ENCODE measurements around the gene CAMKV. TPM values are rescaled to one million over a fixed set of nuclear protein-coding genes. Genes with fewer than 3 reads are reported as not detected.
A peak's percentile ranks its signal among the peaks of the same experiment; 100 is the strongest.
"Not testable (repeated sequence)": the region's sequence is repeated elsewhere in the genome, so short reads cannot be mapped to it uniquely, and the experiment has no call there.

The CAMKV gene
- total and polyA plus RNA-seq, 8 donors: 0.19 to 0.42 (median 0.22) TPM; not detected in 5

DNA sequence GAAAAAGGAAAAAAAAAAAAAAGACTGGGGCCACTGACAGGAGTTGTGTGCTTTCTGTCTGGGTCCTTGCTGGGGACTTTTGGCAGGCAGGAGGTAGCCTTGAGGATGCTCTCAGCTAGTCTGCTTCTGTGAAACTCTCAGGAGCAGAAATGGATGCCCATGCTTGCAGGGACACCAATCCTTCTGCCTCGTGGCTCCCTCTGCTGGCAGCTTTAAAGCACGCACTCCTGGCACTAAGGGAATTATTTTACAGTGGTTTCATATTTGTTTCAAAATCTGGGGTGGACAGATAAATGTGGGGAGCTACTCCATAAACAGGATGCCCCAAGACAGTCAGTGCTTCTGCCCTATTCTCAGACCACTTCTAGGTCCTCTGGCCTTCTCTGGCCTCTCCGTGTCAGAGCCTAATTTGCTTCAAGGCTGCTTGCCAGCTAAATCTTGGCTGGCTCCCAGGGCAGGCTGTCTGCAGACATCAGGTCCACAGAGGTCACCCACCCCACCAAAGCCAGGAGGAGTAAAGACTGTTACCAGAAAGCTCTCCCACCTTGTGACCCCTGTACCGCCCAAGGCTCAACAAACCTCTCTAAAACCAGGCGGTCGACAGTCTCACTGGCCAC lies 30.4 kb downstream of the CAMKV start:
- Histone ChIP-seq H3K9me3 (no peaks in the 10 kb centered on the region), H3K27me3 (no peaks in the 10 kb centered on the region), H3K36me3 (no peaks in the 10 kb centered on the region), H3K4me3 (no peak overlapping the region), H3K4me1 (no peaks in the 10 kb centered on the region), H3K27ac (no peak overlapping the region)
- FAIRE-seq (no peak), DNase-seq (peak; percentile 59 to 87 (median 76)), ATAC-seq (peak; percentile 84 to 98 (median 95))
- TF ChIP-seq, protein P1, sequence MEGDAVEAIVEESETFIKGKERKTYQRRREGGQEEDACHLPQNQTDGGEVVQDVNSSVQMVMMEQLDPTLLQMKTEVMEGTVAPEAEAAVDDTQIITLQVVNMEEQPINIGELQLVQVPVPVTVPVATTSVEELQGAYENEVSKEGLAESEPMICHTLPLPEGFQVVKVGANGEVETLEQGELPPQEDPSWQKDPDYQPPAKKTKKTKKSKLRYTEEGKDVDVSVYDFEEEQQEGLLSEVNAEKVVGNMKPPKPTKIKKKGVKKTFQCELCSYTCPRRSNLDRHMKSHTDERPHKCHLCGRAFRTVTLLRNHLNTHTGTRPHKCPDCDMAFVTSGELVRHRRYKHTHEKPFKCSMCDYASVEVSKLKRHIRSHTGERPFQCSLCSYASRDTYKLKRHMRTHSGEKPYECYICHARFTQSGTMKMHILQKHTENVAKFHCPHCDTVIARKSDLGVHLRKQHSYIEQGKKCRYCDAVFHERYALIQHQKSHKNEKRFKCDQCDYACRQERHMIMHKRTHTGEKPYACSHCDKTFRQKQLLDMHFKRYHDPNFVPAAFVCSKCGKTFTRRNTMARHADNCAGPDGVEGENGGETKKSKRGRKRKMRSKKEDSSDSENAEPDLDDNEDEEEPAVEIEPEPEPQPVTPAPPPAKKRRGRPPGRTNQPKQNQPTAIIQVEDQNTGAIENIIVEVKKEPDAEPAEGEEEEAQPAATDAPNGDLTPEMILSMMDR (IDR thresholded peaks at IDR 0.05): peak; percentile 69 to 79 (median 76)
- WGBS, 2 donors: 41 to 45% methylated on average over 6 of the region's 6 CpGs
- intact Hi-C loops (cut with DNase I): loop anchor here in 1 of 3 donors (5.0 kb wide), 1 partner anchor 37 kb away; the partner anchor contains the start of gene INKA1

DNA sequence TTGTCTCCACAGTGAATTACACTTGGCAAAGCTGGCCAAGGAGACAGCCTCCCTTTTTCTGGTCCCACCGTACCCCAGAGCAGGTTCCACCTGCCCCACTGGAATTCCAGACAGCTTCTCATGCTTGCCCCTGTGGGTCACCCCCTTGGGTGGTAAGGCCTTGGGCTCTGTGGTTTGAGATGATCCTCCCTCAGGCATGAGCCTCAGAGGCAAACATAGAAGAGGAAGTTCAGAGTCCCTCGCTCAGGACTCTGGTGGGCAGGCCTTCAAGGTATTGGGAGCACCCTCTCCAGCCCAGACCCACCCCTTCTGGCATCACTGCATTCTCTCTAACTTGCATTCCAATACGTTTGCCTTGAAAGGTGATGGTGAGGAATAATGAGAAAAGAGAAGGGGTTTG lies 38.4 kb downstream of the CAMKV start:
- H3K9me3 ChIP-seq: no peaks in the 10 kb centered on the region
- no peaks in the 10 kb centered on the region for H3K27me3 ChIP-seq
- FAIRE-seq: no peak
- no peak overlapping the region for H3K4me3 ChIP-seq
- intact Hi-C loops (cut with DNase I): no loop called here
- ATAC-seq: no peak
- no peaks in the 10 kb centered on the region for H3K36me3 ChIP-seq
- WGBS, 2 donors: 79 to 85% methylated on average over 3 of the region's 3 CpGs
- TF ChIP-seq, protein P1 (IDR thresholded peaks at IDR 0.05): no peak
- no peak overlapping the region for H3K27ac ChIP-seq
- no peak for DNase-seq
- H3K4me1 ChIP-seq: no peaks in the 10 kb centered on the region

- intact Hi-C loops (cut with DNase I): no loop called here
- TF ChIP-seq, protein P1 (IDR thresholded peaks at IDR 0.05): no peak
- Histone ChIP-seq H3K36me3 (no peaks in the 10 kb centered on the region), H3K4me3 (no peak overlapping the region), H3K27me3 (no peaks in the 10 kb centered on the region), H3K9me3 (no peaks in the 10 kb centered on the region), H3K4me1 (no peaks in the 10 kb centered on the region), H3K27ac (no peak overlapping the region)
- ATAC-seq (no peak), DNase-seq (no peak), FAIRE-seq (no peak)
- WGBS, 2 donors: 73 to 83% methylated on average over 6 of the region's 6 CpGs
Measured at GRCh38 chr3:49826016-49826415, 43.7 kb downstream of the CAMKV start.

DNA sequence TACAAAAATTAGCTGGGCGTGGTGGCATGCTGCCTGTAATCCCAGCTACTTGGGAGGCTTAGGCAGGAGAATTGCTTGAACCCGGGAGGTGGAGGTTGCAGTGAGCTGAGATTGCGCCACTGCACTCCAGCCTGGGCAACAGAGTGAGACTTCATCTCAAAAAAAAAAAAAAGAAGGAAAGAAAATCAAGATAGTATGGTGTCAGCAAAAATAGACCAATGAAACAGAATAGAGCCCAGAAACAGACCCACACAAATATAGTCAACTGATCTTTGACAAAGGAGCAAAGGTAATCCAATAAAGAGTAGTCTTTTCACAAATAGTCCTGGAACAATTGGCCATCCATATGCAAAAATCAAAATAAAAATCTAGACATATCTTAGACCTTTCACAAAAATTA lies 46.6 kb downstream of the CAMKV start:
- H3K9me3 ChIP-seq; H3K27me3 ChIP-seq; DNase-seq; H3K4me3 ChIP-seq; intact Hi-C loops (cut with DNase I); H3K36me3 ChIP-seq; H3K4me1 ChIP-seq; ATAC-seq; FAIRE-seq; H3K27ac ChIP-seq: not testable (repeated sequence)
- 80 to 90% methylated on average over 3 of the region's 3 CpGs for WGBS, 2 donors

DNA sequence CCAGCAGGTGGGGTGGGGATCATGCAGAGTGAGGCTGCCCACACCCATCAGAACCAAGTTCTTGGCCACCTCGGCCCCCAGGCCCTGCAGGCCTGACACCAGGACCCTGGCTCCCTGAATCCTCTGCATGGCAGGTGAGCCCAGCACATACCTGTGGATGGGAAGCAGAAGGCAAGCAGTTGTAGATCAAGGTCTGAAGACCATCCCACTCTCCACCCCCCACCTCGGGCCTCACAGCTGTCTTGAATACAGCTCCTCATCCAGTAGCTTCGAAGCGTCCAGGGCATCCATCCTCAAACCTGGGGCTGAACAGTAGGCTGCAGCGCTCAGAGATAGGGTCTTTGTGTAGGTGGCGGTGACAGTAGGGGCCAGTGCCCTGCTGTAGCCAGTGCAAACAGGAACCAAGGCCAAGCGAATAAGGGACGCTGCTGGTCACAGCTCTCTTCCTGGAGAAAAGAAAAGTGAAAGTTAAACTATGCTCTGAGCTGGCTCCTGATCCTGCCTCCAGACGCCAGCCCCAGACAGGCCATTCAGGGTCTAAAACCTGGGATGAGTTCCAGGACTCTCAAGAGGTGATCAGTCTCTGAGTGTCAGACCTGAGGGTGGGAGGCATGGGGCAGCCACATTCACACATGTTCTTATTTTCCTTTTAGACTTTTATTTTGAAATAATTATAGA lies 56.1 kb downstream of the CAMKV start, which contains the start of gene UBA7:
Gene UBA7, minus strand, starts transcription at position 457 of the 678 bp plus-strand sequence. Its CDS starts 166 bp downstream, at position 291.
- Histone ChIP-seq H3K4me3 (peak within 1 kb of the TSS; percentile 2 to 52 (median 22)), H3K27ac (peak within 1 kb of the TSS; percentile 5 to 76 (median 64)), H3K9me3 (no peaks in the 10 kb centered on the region), H3K36me3 (no peaks in the 10 kb centered on the region), H3K4me1 (peaks cover 0 to 9% (median 0%) of the 10 kb centered on the region in 3 donors), H3K27me3 (no peaks in the 10 kb centered on the region)
- intact Hi-C loops (cut with DNase I): no loop called here
- FAIRE-seq (peak; percentile 5), ATAC-seq (peak; percentile 80 to 98 (median 96)), DNase-seq (peak in 4 of 6 donors; percentile 57 to 64 (median 61))
- TF ChIP-seq, protein P1 (IDR thresholded peaks at IDR 0.05): no peak
- WGBS, 2 donors: 18 to 22% methylated on average over 9 of the region's 9 CpGs
